GM21717 (cell line): ENCODE data around the gene MBTPS1.

Experiments used
- ATAC-seq: cut with Tn5 transposase; IDR thresholded peaks from one replicate; pipeline ENCODE4 v1.9.1; 2021; ENCODE audit warnings: mild to moderate bottlenecking, moderate library complexity; ENCODE audit not compliant: unreplicated experiment

Gene MBTPS1

GRCh38 chr16:84040823-84041820 lies 75.6 kb downstream of the MBTPS1 start:
- no peak for ATAC-seq

- no peak for ATAC-seq
Observed at GRCh38 chr16:84040226-84040822, 76.4 kb downstream of the MBTPS1 start.

GRCh38 chr16:84039696-84040095 lies 77.0 kb downstream of the MBTPS1 start:
- no peak for ATAC-seq

- ATAC-seq, result no peak
Observed at GRCh38 chr16:84038469-84038868, 78.3 kb downstream of the MBTPS1 start.

- no peak for ATAC-seq
Observed at GRCh38 chr16:84036982-84037425, 79.7 kb downstream of the MBTPS1 start.

GRCh38 chr16:84036131-84036530 lies 80.6 kb downstream of the MBTPS1 start:
- no peak for ATAC-seq

- no peak for ATAC-seq
Observed at GRCh38 chr16:84034516-84034915, 82.2 kb downstream of the MBTPS1 start.

- ATAC-seq, result no peak
Observed at GRCh38 chr16:84033251-84034195, 83.2 kb downstream of the MBTPS1 start.

GRCh38 chr16:84032458-84033178 lies 84.1 kb downstream of the MBTPS1 start:
- no peak for ATAC-seq

- no peak for ATAC-seq
Observed at GRCh38 chr16:84031556-84031955, 85.2 kb downstream of the MBTPS1 start.

- no peak for ATAC-seq
Observed at GRCh38 chr16:84029297-84030047, 87.3 kb downstream of the MBTPS1 start.

GRCh38 chr16:84027625-84028024 lies 89.1 kb downstream of the MBTPS1 start:
- ATAC-seq, result no peak

GRCh38 chr16:84026606-84027005 lies 90.1 kb downstream of the MBTPS1 start:
- ATAC-seq, result no peak

- no peak for ATAC-seq
Observed at GRCh38 chr16:84024854-84025253, 91.9 kb downstream of the MBTPS1 start.

- ATAC-seq, result no peak
Observed at GRCh38 chr16:84022644-84023043, 94.1 kb downstream of the MBTPS1 start.

- ATAC-seq, result no peak
Observed at GRCh38 chr16:84021488-84021887, 95.3 kb downstream of the MBTPS1 start.

GRCh38 chr16:84020353-84020752 lies 96.4 kb downstream of the MBTPS1 start:
- no peak for ATAC-seq

- no peak for ATAC-seq
Observed at GRCh38 chr16:84018710-84019109, 98.0 kb downstream of the MBTPS1 start.

GRCh38 chr16:84016477-84016876 lies 100.3 kb downstream of the MBTPS1 start:
- ATAC-seq, result no peak

GRCh38 chr16:84015399-84015798 lies 101.3 kb downstream of the MBTPS1 start:
- ATAC-seq, result no peak
